ENCODE data around the gene JARID2.

JARID2 gene

GRCh38 chr6:15366003-15366535 lies 120.2 kb downstream of the JARID2 start:
- Histone ChIP-seq H3K9ac (ENCODE audit: low read length) (no peak overlapping the region), H3K27me3 (ENCODE audit: insufficient read depth, low read length) (no peaks in the 10 kb centered on the region), H3F3A (ENCODE audit: insufficient read depth, low read length) (no peaks in the 10 kb centered on the region), H3K27ac (ENCODE audit: low read depth, low read length, poor library complexity, severe bottlenecking) (no peak overlapping the region), H3K79me2 (ENCODE audit: insufficient read depth, low read length) (no peaks in the 10 kb centered on the region), H3K36me3 (ENCODE audit: insufficient read depth, low read length) (no peaks in the 10 kb centered on the region), H4K20me1 (ENCODE audit: insufficient read depth, low read length) (no peaks in the 10 kb centered on the region), H2AFZ (ENCODE audit: low read length) (no peak overlapping the region), H3K4me1 (ENCODE audit: insufficient read depth, low read length, severe bottlenecking) (peaks cover 9% of the 10 kb centered on the region), H3K9me3 (ENCODE audit: low read length) (no peaks in the 10 kb centered on the region), H3K9me2 (ENCODE audit: low read depth, low read length) (no peaks in the 10 kb centered on the region), H3K4me2 (ENCODE audit: low read length) (no peak overlapping the region), H3K4me3 (ENCODE audit: low read depth, low read length, poor library complexity, severe bottlenecking) (no peak overlapping the region)
- TF ChIP-seq EZH2 (IDR thresholded peaks at IDR 0.05; ENCODE audit: borderline replicate concordance, low read length) (no peak), CTCF (IDR thresholded peaks at IDR 0.05; ENCODE audit: low read length) (no peak)

DNA sequence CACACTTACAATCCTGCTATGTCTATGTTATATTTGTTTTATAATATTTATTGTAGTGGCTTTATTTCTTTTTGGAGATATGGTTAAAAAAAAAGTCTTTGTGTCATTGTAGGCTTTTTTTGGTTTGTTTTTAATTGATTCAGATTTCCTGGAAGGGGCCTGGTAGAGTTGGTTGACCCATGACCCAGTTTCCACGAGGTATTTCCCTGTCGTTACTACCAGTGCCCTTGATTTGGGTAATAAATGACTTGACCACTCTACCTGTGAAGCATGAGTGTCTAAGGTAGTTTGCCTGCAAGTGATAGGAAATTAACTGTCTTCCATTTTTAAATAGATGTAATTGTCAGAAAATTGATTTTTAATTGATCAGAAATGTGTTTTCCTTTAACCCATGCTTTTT lies 121.0 kb downstream of the JARID2 start:
- H4K20me1 ChIP-seq (ENCODE audit: insufficient read depth, low read length): no peaks in the 10 kb centered on the region
- no peak overlapping the region for H3K4me2 ChIP-seq (ENCODE audit: low read length)
- H3K79me2 ChIP-seq (ENCODE audit: insufficient read depth, low read length): no peaks in the 10 kb centered on the region
- H3K4me3 ChIP-seq (ENCODE audit: low read depth, low read length, poor library complexity, severe bottlenecking): no peak overlapping the region
- no peak overlapping the region for H3K9ac ChIP-seq (ENCODE audit: low read length)
- H3K4me1 ChIP-seq (ENCODE audit: insufficient read depth, low read length, severe bottlenecking): peaks cover 9% of the 10 kb centered on the region
- no peak overlapping the region for H2AFZ ChIP-seq (ENCODE audit: low read length)
- no peaks in the 10 kb centered on the region for H3K36me3 ChIP-seq (ENCODE audit: insufficient read depth, low read length)
- TF ChIP-seq EZH2 (IDR thresholded peaks at IDR 0.05; ENCODE audit: borderline replicate concordance, low read length) (no peak), CTCF (IDR thresholded peaks at IDR 0.05; ENCODE audit: low read length) (no peak)
- no peaks in the 10 kb centered on the region for H3K27me3 ChIP-seq (ENCODE audit: insufficient read depth, low read length)
- H3F3A ChIP-seq (ENCODE audit: insufficient read depth, low read length): no peaks in the 10 kb centered on the region
- no peak overlapping the region for H3K27ac ChIP-seq (ENCODE audit: low read depth, low read length, poor library complexity, severe bottlenecking)
- H3K9me3 ChIP-seq (ENCODE audit: low read length): no peaks in the 10 kb centered on the region
- no peaks in the 10 kb centered on the region for H3K9me2 ChIP-seq (ENCODE audit: low read depth, low read length)

DNA sequence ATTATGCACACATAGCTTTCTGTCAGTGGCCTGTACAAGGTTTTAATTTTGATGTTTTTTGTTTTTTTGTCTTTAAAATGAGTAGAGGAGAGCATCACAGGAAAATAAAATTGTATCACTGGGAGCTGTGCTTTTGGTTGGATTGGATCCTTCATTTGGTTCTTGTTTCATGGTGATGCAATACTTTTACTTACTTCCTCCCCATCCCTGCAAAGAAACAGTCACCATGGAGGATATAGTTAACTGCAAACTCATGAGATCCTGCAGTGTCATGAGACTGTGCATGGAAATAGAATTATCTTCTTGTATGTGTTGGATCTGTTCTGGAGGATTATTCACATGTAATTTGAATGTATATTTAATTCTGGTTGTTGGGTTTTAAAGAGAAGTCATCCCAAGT lies 122.3 kb downstream of the JARID2 start:
- Histone ChIP-seq H3K4me2 (ENCODE audit: low read length) (no peak overlapping the region), H3K79me2 (ENCODE audit: insufficient read depth, low read length) (no peaks in the 10 kb centered on the region), H3F3A (ENCODE audit: insufficient read depth, low read length) (no peaks in the 10 kb centered on the region), H3K9me3 (ENCODE audit: low read length) (no peaks in the 10 kb centered on the region), H3K27ac (ENCODE audit: low read depth, low read length, poor library complexity, severe bottlenecking) (no peak overlapping the region), H3K36me3 (ENCODE audit: insufficient read depth, low read length) (no peaks in the 10 kb centered on the region), H3K4me1 (ENCODE audit: insufficient read depth, low read length, severe bottlenecking) (peaks cover 9% of the 10 kb centered on the region), H3K27me3 (ENCODE audit: insufficient read depth, low read length) (no peaks in the 10 kb centered on the region), H4K20me1 (ENCODE audit: insufficient read depth, low read length) (no peaks in the 10 kb centered on the region), H2AFZ (ENCODE audit: low read length) (no peak overlapping the region), H3K9me2 (ENCODE audit: low read depth, low read length) (no peaks in the 10 kb centered on the region), H3K4me3 (ENCODE audit: low read depth, low read length, poor library complexity, severe bottlenecking) (no peak overlapping the region), H3K9ac (ENCODE audit: low read length) (no peak overlapping the region)
- TF ChIP-seq CTCF (IDR thresholded peaks at IDR 0.05; ENCODE audit: low read length) (no peak), EZH2 (IDR thresholded peaks at IDR 0.05; ENCODE audit: borderline replicate concordance, low read length) (no peak)

All from OCI-LY1 (cell line).